ENCODE data around the gene MB21D2. TPM values are rescaled to one million over a fixed set of nuclear protein-coding genes. Genes with fewer than 3 reads are reported as not detected.

Gene MB21D2
- total RNA-seq, 1 experiment from 2014 or later = 17.8 TPM

Other genes with a start within 250 kb of the MB21D2 start
- 1.3 and 2.2 TPM in 2 replicates for gene FGF12, start 190.3 kb downstream of the MB21D2 start, total RNA-seq (2014; rRNA removed; shearing (Covaris generic))

Data from HT1080 (cell line).